ENCODE results near the gene ADCY4.

Gene ADCY4

GRCh38 chr14:24317141-24317928 lies 17.5 kb downstream of the ADCY4 start:
- no peak for DNase-seq (ENCODE audit: extremely low read depth in 1 of 2, low read depth in 1 of 2)

- no peak for DNase-seq (ENCODE audit: extremely low read depth in 1 of 2, low read depth in 1 of 2)
Measured at GRCh38 chr14:24316597-24316950, 18.3 kb downstream of the ADCY4 start.

- DNase-seq (ENCODE audit: extremely low read depth in 1 of 2, low read depth in 1 of 2): no peak
Measured at GRCh38 chr14:24315807-24316596, 18.9 kb downstream of the ADCY4 start.

GRCh38 chr14:24315243-24315806 lies 19.5 kb downstream of the ADCY4 start:
- DNase-seq (ENCODE audit: extremely low read depth in 1 of 2, low read depth in 1 of 2): no peak

- DNase-seq (ENCODE audit: extremely low read depth in 1 of 2, low read depth in 1 of 2): no peak
Measured at GRCh38 chr14:24314377-24315193, 20.3 kb downstream of the ADCY4 start.

- DNase-seq (ENCODE audit: extremely low read depth in 1 of 2, low read depth in 1 of 2): no peak
Measured at GRCh38 chr14:24313913-24314312, 21.0 kb downstream of the ADCY4 start.

GRCh38 chr14:24312736-24313507 lies 21.9 kb downstream of the ADCY4 start:
- DNase-seq (ENCODE audit: extremely low read depth in 1 of 2, low read depth in 1 of 2): no peak

- DNase-seq (ENCODE audit: extremely low read depth in 1 of 2, low read depth in 1 of 2): no peak
Measured at GRCh38 chr14:24311837-24312615, 22.8 kb downstream of the ADCY4 start.

- peak; percentile 32 to 46 for DNase-seq (ENCODE audit: extremely low read depth in 1 of 2, low read depth in 1 of 2)
Measured at GRCh38 chr14:24310646-24311604, 23.9 kb downstream of the ADCY4 start, which contains the start of gene LTB4R. Gene LTB4R (plus strand): TSS chr14:24311502. CDS start chr14:24315652, 4,150 bp downstream.

- DNase-seq (ENCODE audit: extremely low read depth in 1 of 2, low read depth in 1 of 2): no peak
Measured at GRCh38 chr14:24310265-24310645, 24.6 kb downstream of the ADCY4 start.

GRCh38 chr14:24309538-24310264 lies 25.2 kb downstream of the ADCY4 start, which contains the start of gene LTB4R2:
Gene LTB4R2 (plus strand): TSS chr14:24310140. CDS start chr14:24310665, 525 bp downstream.
- DNase-seq (ENCODE audit: extremely low read depth in 1 of 2, low read depth in 1 of 2): no peak

- no peak for DNase-seq (ENCODE audit: extremely low read depth in 1 of 2, low read depth in 1 of 2)
Measured at GRCh38 chr14:24308342-24309124, 26.3 kb downstream of the ADCY4 start.

- peak in 1 of 2 donors; percentile 39 for DNase-seq (ENCODE audit: extremely low read depth in 1 of 2, low read depth in 1 of 2)
Measured at GRCh38 chr14:24307575-24308341, 27.1 kb downstream of the ADCY4 start, which contains the start of gene CIDEB. Gene CIDEB (minus strand): TSS chr14:24307977. CDS start chr14:24307858, 119 bp downstream.

GRCh38 chr14:24307156-24307574 lies 27.7 kb downstream of the ADCY4 start:
- DNase-seq (ENCODE audit: extremely low read depth in 1 of 2, low read depth in 1 of 2): no peak

GRCh38 chr14:24304019-24304387 lies 30.9 kb downstream of the ADCY4 start:
- no peak for DNase-seq (ENCODE audit: extremely low read depth in 1 of 2, low read depth in 1 of 2)
